HG03571 (cell line): Measurements from ENCODE around the gene PNO1.

Experiments
- ATAC-seq: cut with Tn5 transposase; IDR thresholded peaks from one replicate; pipeline ENCODE4 v1.9.1; 2021; ENCODE audit not compliant: unreplicated experiment

Gene PNO1

GRCh38 chr2:68193144-68193543, 35.5 kb downstream of the PNO1 start:
- no peak for ATAC-seq

- no peak for ATAC-seq
Observed at GRCh38 chr2:68193787-68194372, 36.2 kb downstream of the PNO1 start.

GRCh38 chr2:68195096-68195495, 37.4 kb downstream of the PNO1 start:
- ATAC-seq: no peak

- ATAC-seq: no peak
Observed at GRCh38 chr2:68196120-68196716, 38.5 kb downstream of the PNO1 start.

- ATAC-seq: no peak
Observed at GRCh38 chr2:68200157-68200787, 42.6 kb downstream of the PNO1 start.

- peak; percentile 96 for ATAC-seq
Observed at GRCh38 chr2:68203587-68203986, 45.9 kb downstream of the PNO1 start.

GRCh38 chr2:68206793-68207192, 49.1 kb downstream of the PNO1 start:
- ATAC-seq: no peak

- peak; percentile 51 for ATAC-seq
Observed at GRCh38 chr2:68214381-68214780, 56.7 kb downstream of the PNO1 start.

GRCh38 chr2:68216454-68217310, 59.0 kb downstream of the PNO1 start:
- ATAC-seq: no peak

GRCh38 chr2:68217729-68218128, 60.0 kb downstream of the PNO1 start:
- no peak for ATAC-seq

- ATAC-seq: no peak
Observed at GRCh38 chr2:68218343-68218901, 60.7 kb downstream of the PNO1 start.

GRCh38 chr2:68222287-68222686, 64.6 kb downstream of the PNO1 start:
- no peak for ATAC-seq

GRCh38 chr2:68223419-68223818, 65.7 kb downstream of the PNO1 start:
- ATAC-seq: no peak

GRCh38 chr2:68225119-68225632, 67.5 kb downstream of the PNO1 start:
- ATAC-seq: peak; percentile 65
